WTC11 (cell line): ENCODE results near the gene PPP2R5E. TPM values are rescaled to one million over a fixed set of nuclear protein-coding genes. Genes with fewer than 3 reads are reported as not detected.
A peak's percentile ranks its signal among the peaks of the same experiment; 100 is the strongest.

ENCODE experiments used
- ATAC-seq: fragments of 200-7000 bp; cut with Tn5 transposase; 2 replicates; pipeline ENCODE4 v1.10.0; 2021; ENCODE audit warnings: mild to moderate bottlenecking, moderate library complexity
- CTCF ChIA-PET: fragments of 300-600 bp; sonication (Branson Sonifier 250); formaldehyde crosslinking; loops from one replicate; lab custom pipeline; 2021; ENCODE audit warnings: antibody characterized with exemption; lab: Charles Lee
- POLR2A ChIA-PET: fragments of 350-600 bp; sonication (Branson Sonifier 250); formaldehyde crosslinking; loops from one replicate; lab custom pipeline; 2021; ENCODE audit warnings: antibody characterized with exemption; lab: Charles Lee
- DNase-seq: peaks from one replicate; pipeline ENCODE4 v3.0.0; 2021; ENCODE audit warnings: low spot score
- H3K27ac Mint-ChIP-seq: 2 replicates; pipeline ENCODE4 v1.8.0; 2021; ENCODE audit warnings: mixed read lengths
- H3K27me3 Mint-ChIP-seq: 2 replicates; pipeline ENCODE4 v1.8.0; 2021; ENCODE audit warnings: low read depth, mild to moderate bottlenecking, moderate library complexity, mixed read lengths
- H3K36me3 Mint-ChIP-seq: 2 replicates; pipeline ENCODE4 v1.8.0; 2021; ENCODE audit warnings: mixed read lengths
- H3K4me1 Mint-ChIP-seq: 2 replicates; pipeline ENCODE4 v1.8.0; 2022; ENCODE audit warnings: mixed read lengths
- H3K4me3 Mint-ChIP-seq: 2 replicates; pipeline ENCODE4 v1.8.0; 2021; ENCODE audit warnings: mild to moderate bottlenecking, moderate library complexity, mixed read lengths
- H3K9me3 Mint-ChIP-seq: 2 replicates; pipeline ENCODE4 v1.8.0; 2021; ENCODE audit warnings: mixed read lengths
- ATF3 ChIP-seq: sonication (generic); formaldehyde crosslinking; conservative IDR thresholded peaks from 2 replicates; pipeline ENCODE4 v1.8.1; 2022; ENCODE audit warnings: mild to moderate bottlenecking, missing genetic modification reagents
- CBFB ChIP-seq: sonication (generic); formaldehyde crosslinking; IDR thresholded peaks from 2 replicates; pipeline ENCODE4 v1.8.1; 2022; ENCODE audit warnings: mild to moderate bottlenecking, low read depth, missing genetic modification reagents
- CDX4 ChIP-seq: fragments of 250-450 bp; sonication (Bioruptor Pico); IDR thresholded peaks from 2 replicates; pipeline ENCODE4 v1.9.0; 2021; ENCODE audit warnings: moderate library complexity, mild to moderate bottlenecking, inconsistent platforms, borderline replicate concordance
- CREM ChIP-seq: sonication (generic); formaldehyde crosslinking; IDR thresholded peaks from 2 replicates; pipeline ENCODE4 v1.8.1; 2022; ENCODE audit warnings: mild to moderate bottlenecking, missing genetic modification reagents, moderate library complexity
- CTCF ChIP-seq: fragments of 200-600 bp; IDR thresholded peaks from 2 replicates; pipeline ENCODE4 v1.8.0; 2022; ENCODE audit warnings: antibody characterized with exemption
- ELF4 ChIP-seq: sonication (generic); formaldehyde crosslinking; IDR thresholded peaks from 2 replicates; pipeline ENCODE4 v1.8.1; 2022; ENCODE audit warnings: low read depth, mild to moderate bottlenecking, moderate library complexity, missing genetic modification reagents
- FOXJ3 ChIP-seq: sonication (generic); formaldehyde crosslinking; IDR thresholded peaks from 2 replicates; pipeline ENCODE4 v1.9.0; 2021; ENCODE audit warnings: missing genetic modification reagents, mild to moderate bottlenecking, borderline replicate concordance
- FOXK1 ChIP-seq: sonication (generic); formaldehyde crosslinking; IDR thresholded peaks from 2 replicates; pipeline ENCODE4 v1.8.0; 2022; ENCODE audit warnings: mild to moderate bottlenecking, moderate library complexity, missing genetic modification reagents
- HMGA2 ChIP-seq: fragments of 250-450 bp; sonication (Bioruptor Pico); IDR thresholded peaks from 2 replicates; pipeline ENCODE4 v1.4.0; 2021; ENCODE audit warnings: mild to moderate bottlenecking, moderate library complexity
- HMGXB4 ChIP-seq: sonication (generic); formaldehyde crosslinking; IDR thresholded peaks from 2 replicates; pipeline ENCODE4 v1.8.1; 2023; ENCODE audit warnings: mild to moderate bottlenecking, moderate library complexity, missing genetic modification reagents
- MAX ChIP-seq: sonication (generic); formaldehyde crosslinking; IDR thresholded peaks from 2 replicates; pipeline ENCODE4 v1.8.0; 2022; ENCODE audit warnings: mild to moderate bottlenecking, missing genetic modification reagents
- NFE2L1 ChIP-seq: sonication (generic); formaldehyde crosslinking; IDR thresholded peaks from 2 replicates; pipeline ENCODE4 v1.8.1; 2023; ENCODE audit warnings: missing genetic modification reagents
- NR3C1 ChIP-seq: sonication (generic); formaldehyde crosslinking; conservative IDR thresholded peaks from 2 replicates; pipeline ENCODE4 v1.8.1; 2023; ENCODE audit warnings: low read depth, mild to moderate bottlenecking, missing genetic modification reagents
- USF2 ChIP-seq: sonication (generic); formaldehyde crosslinking; IDR thresholded peaks from 2 replicates; pipeline ENCODE4 v1.8.1; 2023; ENCODE audit warnings: mild to moderate bottlenecking, missing genetic modification reagents, moderate library complexity
- ZMAT4 ChIP-seq: fragments of 250-450 bp; sonication (Bioruptor Pico); IDR thresholded peaks from 2 replicates; pipeline ENCODE4 v1.9.0; 2021; ENCODE audit warnings: mild to moderate bottlenecking
- ZNF219 ChIP-seq: sonication (generic); formaldehyde crosslinking; IDR thresholded peaks from 2 replicates; pipeline ENCODE4 v1.8.0; 2023; ENCODE audit warnings: missing genetic modification reagents, mild to moderate bottlenecking, borderline replicate concordance
- ZNF232 ChIP-seq: sonication (generic); formaldehyde crosslinking; IDR thresholded peaks from 2 replicates; pipeline ENCODE4 v1.8.0; 2022; ENCODE audit warnings: mild to moderate bottlenecking, missing genetic modification reagents
- ZNF416 ChIP-seq: fragments of 250-450 bp; sonication (Bioruptor Pico); IDR thresholded peaks from 2 replicates; pipeline ENCODE4 v1.9.0; 2021; ENCODE audit warnings: mild to moderate bottlenecking, inconsistent platforms
- total RNA-seq: library from RNA; stranded (reverse); gene quantifications from 3 replicates; pipeline ENCODE4 v1.2.3, GENCODE V29; 2021

PPP2R5E gene
- total RNA-seq, 1 experiment from 2014 or later = 59.0 TPM

GRCh38 chr14:63501429-63501828 is 41.7 kb downstream of the PPP2R5E start (continued):
- TF ChIP-seq ATF3 (CRISPR knock-in tag) (no peak), FOXJ3 (CRISPR knock-in tag) (no peak)
- TF ChIP-seq, all 79 proteins: peak for 0

GRCh38 chr14:63499701-63500250 is 43.4 kb downstream of the PPP2R5E start:
- Mint-ChIP-seq H3K36me3 (no peaks in the 10 kb centered on the region), H3K9me3 (no peaks in the 10 kb centered on the region), H3K4me3 (no peak overlapping the region), H3K27ac (no peak overlapping the region), H3K4me1 (peaks cover 6% of the 10 kb centered on the region), H3K27me3 (no peaks in the 10 kb centered on the region)
- POLR2A ChIA-PET = interaction anchor here (0.7 kb wide), 1 partner anchor 594 kb away, joined by 3 read pairs; no protein-coding TSS in a partner anchor
- DNase-seq (no peak), ATAC-seq (no peak)
- CTCF ChIA-PET = no interaction called here
- TF ChIP-seq ELF4 (CRISPR knock-in tag) = no peak
- no peak for TF ChIP-seq MAX (CRISPR knock-in tag)
- TF ChIP-seq NFE2L1 (CRISPR knock-in tag) = no peak
- no peak for TF ChIP-seq CTCF
- TF ChIP-seq NR3C1 = no peak
- TF ChIP-seq CBFB (CRISPR knock-in tag) = no peak
- no peak for TF ChIP-seq ZNF416
- TF ChIP-seq, all 79 proteins: peak for 0

GRCh38 chr14:63496837-63497400 is 46.3 kb downstream of the PPP2R5E start:
- DNase-seq (no peak), ATAC-seq (no peak)
- peaks cover 21% of the 10 kb centered on the region for H3K4me1 Mint-ChIP-seq
- no peaks in the 10 kb centered on the region for H3K27me3 Mint-ChIP-seq
- H3K36me3 Mint-ChIP-seq = no peaks in the 10 kb centered on the region
- H3K9me3 Mint-ChIP-seq = no peaks in the 10 kb centered on the region
- TF ChIP-seq ZNF219 (CRISPR knock-in tag) = no peak
- no peak for TF ChIP-seq CDX4 (CRISPR knock-in tag)
- TF ChIP-seq ZNF232 (CRISPR knock-in tag) = no peak
- no peak for TF ChIP-seq HMGA2 (CRISPR knock-in tag)
- TF ChIP-seq USF2 = no peak
- TF ChIP-seq FOXK1 (CRISPR knock-in tag) = no peak
- no peak for TF ChIP-seq CREM (CRISPR knock-in tag)
- TF ChIP-seq ZMAT4 = no peak
- no peak for TF ChIP-seq NR3C1
- no peak for TF ChIP-seq HMGXB4 (CRISPR knock-in tag)
- peak overlapping the region; percentile 6 for H3K27ac Mint-ChIP-seq
- no peak overlapping the region for H3K4me3 Mint-ChIP-seq
- ChIA-PET CTCF (no interaction called here), POLR2A (no interaction called here)
